HepG2 (cell line): ENCODE measurements around the gene DIO1. TPM values are rescaled to one million over a fixed set of nuclear protein-coding genes. Genes with fewer than 3 reads are reported as not detected.

Experiments used
- ATAC-seq: fragments of 200-7000 bp; cut with Tn5 transposase; 3 replicates; pipeline ENCODE4 v1.9.1; 2020; ENCODE audit warnings: mild to moderate bottlenecking, moderate library complexity
- BruUV-seq: library from RNA; stranded (reverse); fragments of 400-500 nt; replicated peaks from 2 replicates; lab custom pipeline; 2021; lab: Mats Ljungman, UMichigan
- CTCF ChIA-PET: fragments of 300-600 bp; formaldehyde crosslinking; extraction: SDS; loops from one replicate; lab custom pipeline; 2021; ENCODE audit warnings: low total read pairs, inconsistent platforms, low intra/inter-chr PET ratio; lab: Yijun Ruan, JAX
- POLR2A ChIA-PET: fragments of 350-600 bp; sonication (Branson Sonifier 250); formaldehyde crosslinking; loops from one replicate; lab custom pipeline; 2020; ENCODE audit warnings: antibody characterized with exemption, inconsistent platforms; lab: Yijun Ruan, JAX
- DNase-seq: peaks from one replicate; pipeline ENCODE4 v3.0.0-alpha.2; 2015; ENCODE audit warnings: low spot score
- FAIRE-seq: peaks from 3 replicates; lab custom pipeline; 2011; peaks lifted over from hg19 to GRCh38; lab: Jason Lieb, UNC
- H2AFZ ChIP-seq: one replicate; pipeline ENCODE4 v1.6.1; 2011; ENCODE audit warnings: low read length, inconsistent platforms
- H3K27ac ChIP-seq: fragments of 300-600 bp; 3 replicates; pipeline ENCODE4 v1.8.0; 2011; ENCODE audit warnings: mixed run types, mild to moderate bottlenecking, mixed read lengths, low read length, inconsistent platforms; ENCODE audit not compliant: insufficient read depth; ENCODE audit errors: extremely low read length
- H3K27me3 ChIP-seq, 2 experiments: fragments of 200-600 bp in 1 of 2; 2 replicates in 1 of 2; 3 replicates in 1 of 2; pipeline versions ENCODE4 v1.6.0 to v1.8.0; 2011; ENCODE audit warnings: low read length in 2 of 2, mild to moderate bottlenecking in 2 of 2, moderate library complexity in 2 of 2, inconsistent platforms in 1 of 2; ENCODE audit not compliant: insufficient read depth in 2 of 2, control insufficient read depth in 1 of 2
- H3K36me3 ChIP-seq, 2 experiments: fragments of 200-600 bp in 1 of 2; replicated peaks in 1 of 2; 2 replicates in 1 of 2; 3 replicates in 1 of 2; pipeline versions ENCODE4 v1.5.1 to v1.8.0; 2011; ENCODE audit warnings: low read length in 2 of 2, inconsistent platforms in 1 of 2; ENCODE audit not compliant: insufficient read depth in 2 of 2, control insufficient read depth in 1 of 2
- H3K4me1 ChIP-seq: 2 replicates; pipeline ENCODE4 v1.5.1; 2012; ENCODE audit warnings: low read length, inconsistent platforms; ENCODE audit not compliant: insufficient read depth
- H3K4me2 ChIP-seq: 2 replicates; pipeline ENCODE4 v1.6.0; 2011; ENCODE audit warnings: low read depth, low read length, inconsistent platforms
- H3K4me3 ChIP-seq, 3 experiments: fragments of 200-600 bp in 1 of 3; sonication (generic), shearing (Covaris generic) in 1 of 3; replicated peaks in 1 of 3; 2 replicates each; pipeline ENCODE4 v1.5.1; 2011 to 2016; ENCODE audit warnings: low read length in 3 of 3, inconsistent platforms in 2 of 3, low read depth in 2 of 3, mild to moderate bottlenecking in 2 of 3, control low read depth in 1 of 3, mixed read lengths in 1 of 3; ENCODE audit not compliant: insufficient read depth in 1 of 3
- H3K79me2 ChIP-seq: one replicate; pipeline ENCODE4 v1.6.1; 2011; ENCODE audit warnings: low read length, inconsistent platforms; ENCODE audit not compliant: insufficient read depth
- H3K9ac ChIP-seq: 2 replicates; pipeline ENCODE4 v1.6.0; 2011; ENCODE audit warnings: mild to moderate bottlenecking, low read depth, low read length, inconsistent platforms; ENCODE audit not compliant: insufficient read depth
- H3K9me3 ChIP-seq: 2 replicates; pipeline ENCODE4 v1.5.1; 2012; ENCODE audit warnings: mild to moderate bottlenecking, low read length
- H4K20me1 ChIP-seq: 2 replicates; pipeline ENCODE4 v1.6.0; 2011; ENCODE audit warnings: inconsistent platforms, mild to moderate bottlenecking, low read length, moderate library complexity; ENCODE audit not compliant: insufficient read depth
- HNF4A ChIP-seq: sonication (generic); formaldehyde crosslinking; IDR thresholded peaks from 2 replicates; pipeline ENCODE4 v1.4.0; 2020; ENCODE audit warnings: missing genetic modification reagents
- HNRNPL ChIP-seq: fragments of 200-400 bp; formaldehyde crosslinking; IDR thresholded peaks from 2 replicates; pipeline ENCODE4 v1.6.1; 2017; ENCODE audit warnings: mild to moderate bottlenecking, low read depth, low read length
- MAFF ChIP-seq: IDR thresholded peaks from 2 replicates; pipeline ENCODE4 v1.6.1; 2011; ENCODE audit warnings: low read depth, low read length, improper control_type of control experiment
- MATR3 ChIP-seq: sonication (generic); formaldehyde crosslinking; IDR thresholded peaks from 2 replicates; pipeline ENCODE4 v1.4.0; 2020; ENCODE audit warnings: missing genetic modification reagents
- NAIF1 ChIP-seq: sonication (generic); formaldehyde crosslinking; IDR thresholded peaks from 2 replicates; pipeline ENCODE4 v1.5.0; 2020; ENCODE audit warnings: mild to moderate bottlenecking, missing genetic modification reagents, borderline replicate concordance
- ZBTB7A ChIP-seq: sonication (generic); formaldehyde crosslinking; IDR thresholded peaks from 2 replicates; pipeline ENCODE4 v1.8.0; 2022; ENCODE audit warnings: mild to moderate bottlenecking, missing genetic modification reagents
- ZFP82 ChIP-seq: sonication (generic); formaldehyde crosslinking; IDR thresholded peaks from 2 replicates; pipeline ENCODE4 v1.5.1; 2020; ENCODE audit warnings: mild to moderate bottlenecking, missing genetic modification reagents, borderline replicate concordance
- ZNF124 ChIP-seq: sonication (generic); formaldehyde crosslinking; IDR thresholded peaks from 2 replicates; pipeline ENCODE4 v1.4.0; 2020; ENCODE audit warnings: missing genetic modification reagents
- ZNF567 ChIP-seq: sonication (generic); formaldehyde crosslinking; IDR thresholded peaks from 2 replicates; pipeline ENCODE4 v1.8.1; 2023; ENCODE audit warnings: mild to moderate bottlenecking, missing genetic modification reagents, borderline replicate concordance
- ZNF629 ChIP-seq: sonication (generic); formaldehyde crosslinking; conservative IDR thresholded peaks from 2 replicates; pipeline ENCODE4 v1.5.0; 2020; ENCODE audit warnings: missing genetic modification reagents
- WGBS: methylation state at CpG from one replicate; pipeline ENCODE4 v1.1.6; 2017; ENCODE audit warnings: low lambda C conversion rate; 5-methylcytosine and 5-hydroxymethylcytosine counted together
- in situ Hi-C: cut with HindIII; loops from 2 replicates; pipeline ENCODE4 v1.10.0; 2017; ENCODE audit warnings: low pct_unique_long_range_greater_than_20kb; ENCODE audit not compliant: extremely low pct_ligation_motif_present
- intact Hi-C: fragments of 100-400 bp; cut with micrococcal nuclease; formaldehyde crosslinking; loops from one replicate; pipeline ENCODE4 v1.10.0; 2022; ENCODE audit not compliant: unreplicated experiment
- polyA plus RNA-seq, 8 experiments: library from polyadenylated mRNA; depleted of rRNA in 3 of 8; stranded (reverse) in 7 of 8; unstranded in 1 of 8; fragments of >200 nt; fragmentation: Illumina TruSeq in 4 of 8; extraction: Trizol in 4 of 8; gene quantifications; 2 replicates each; pipeline versions ENCODE4 v1.2.1 to v1.2.3, GENCODE V29; 2011 to 2016; ENCODE audit warnings: low read depth in 4 of 8, missing spikeins in 1 of 8, mixed read lengths in 1 of 8; ENCODE audit not compliant: insufficient read depth in 1 of 8
- total RNA-seq, 5 experiments: library from RNA; depleted of rRNA; stranded (reverse); fragments of >200 nt; fragmentation: Illumina TruSeq; extraction: Trizol; gene quantifications; 2 replicates each; pipeline ENCODE4 v1.2.3, GENCODE V29; 2016; ENCODE audit warnings: low read depth in 1 of 5
- TF ChIP-seq, protein P1 (sequence below): IDR thresholded peaks from 2 replicates; pipeline ENCODE4 v1.6.1; 2018; ENCODE audit warnings: missing genetic modification reagents
- TF ChIP-seq, protein P2 (sequence below): sonication (generic); formaldehyde crosslinking; IDR thresholded peaks from 2 replicates; pipeline ENCODE4 v1.5.1; 2020; ENCODE audit warnings: mild to moderate bottlenecking, missing genetic modification reagents, borderline replicate concordance
- TF ChIP-seq, protein P3 (sequence below): sonication (generic); formaldehyde crosslinking; IDR thresholded peaks from 2 replicates; pipeline ENCODE4 v1.4.0; 2020; ENCODE audit warnings: missing genetic modification reagents

Gene DIO1
- total and polyA plus RNA-seq, 2 of the 13 experiments (the other 11 are each of a cell fraction or from before 2014, with no cell fraction given), result 13.5 to 45.6 TPM

DNA sequence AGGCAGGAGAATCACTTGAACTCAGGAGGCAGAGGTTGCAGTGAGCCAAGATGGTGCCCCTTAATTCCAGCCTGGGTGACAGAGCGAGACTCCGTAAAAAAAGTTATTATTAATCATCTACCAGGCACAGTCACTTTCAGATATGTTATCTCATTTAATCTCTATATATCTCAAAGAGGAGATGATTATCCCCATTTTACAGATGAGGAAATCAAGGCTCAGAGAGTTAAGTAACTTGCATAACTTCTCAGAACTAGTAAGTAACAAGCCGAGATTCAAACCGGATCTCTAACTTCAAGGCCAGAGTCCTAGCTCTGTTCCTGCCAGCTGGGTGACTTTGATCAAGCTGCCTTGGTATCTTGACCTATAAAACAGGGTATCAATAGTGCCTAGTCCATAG, 17.5 kb downstream of the DIO1 start:
- Histone ChIP-seq H3K9ac (no peak overlapping the region), H3K27ac (no peak overlapping the region), H3K36me3 (no peaks in the 10 kb centered on the region; a peak in 1 of 5 replicates), H3K4me3 (no peak overlapping the region), H3K9me3 (no peaks in the 10 kb centered on the region), H3K27me3 (no peaks in the 10 kb centered on the region), H3K4me1 (peaks cover 57% of the 10 kb centered on the region), H3K4me2 (no peak overlapping the region), H2AFZ (no peak overlapping the region), H4K20me1 (no peaks in the 10 kb centered on the region), H3K79me2 (no peaks in the 10 kb centered on the region)
- DNase-seq (no peak), FAIRE-seq (no peak), ATAC-seq (no peak)
- in situ Hi-C loops (no loop called here), intact Hi-C loops (no loop called here)
- no TSS peak for BruUV-seq
- CTCF ChIA-PET, result no interaction called here
- TF ChIP-seq HNF4A (CRISPR knock-in tag), result no peak
- peak; percentile 58 for TF ChIP-seq ZNF629 (CRISPR knock-in tag)
- POLR2A ChIA-PET, result no interaction called here
- WGBS, result 100% methylated on average over 4 of the region's 4 CpGs

DNA sequence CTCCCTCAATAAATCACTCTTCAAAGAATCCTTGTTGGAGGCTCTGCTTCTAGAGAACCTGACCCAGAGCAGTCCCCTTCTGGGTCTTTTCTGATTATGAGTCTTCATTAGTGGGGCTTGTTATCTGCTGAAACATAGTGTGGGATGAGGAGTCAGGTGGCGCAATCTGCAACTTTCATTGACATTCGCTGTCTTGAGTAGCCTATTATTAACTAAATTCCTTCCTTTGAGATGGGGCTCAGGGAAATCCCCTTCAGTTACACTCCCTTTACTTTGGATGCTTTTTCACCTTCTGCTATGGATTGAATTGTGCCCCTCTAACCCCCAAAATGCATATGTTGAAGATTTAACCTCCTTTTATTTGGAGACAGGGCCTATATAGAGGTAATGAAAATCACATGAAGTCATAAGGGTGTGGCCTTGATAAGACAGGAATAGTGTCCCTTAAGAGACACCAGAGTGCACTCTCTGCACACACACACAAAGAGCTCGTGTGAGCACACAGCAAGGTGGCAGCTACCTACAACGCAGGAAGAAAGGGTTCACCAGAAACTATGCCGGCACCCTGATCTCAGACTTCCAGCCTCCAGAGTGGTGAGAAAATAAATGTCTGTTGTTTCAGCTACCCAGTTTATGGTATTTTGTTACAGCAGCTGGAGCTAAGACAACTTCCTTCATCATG, 19.5 kb downstream of the DIO1 start:
- no peak for FAIRE-seq
- CTCF ChIA-PET, result no interaction called here
- Histone ChIP-seq H3K4me1 (peaks cover 42% of the 10 kb centered on the region), H3K36me3 (no peaks in the 10 kb centered on the region; a peak in 1 of 5 replicates), H3K9me3 (no peaks in the 10 kb centered on the region), H3K27me3 (no peaks in the 10 kb centered on the region), H4K20me1 (no peaks in the 10 kb centered on the region), H3K4me3 (no peak overlapping the region), H2AFZ (no peak overlapping the region), H3K79me2 (no peaks in the 10 kb centered on the region), H3K9ac (no peak overlapping the region), H3K4me2 (no peak overlapping the region), H3K27ac (no peak overlapping the region)
- BruUV-seq, result no TSS peak
- ATAC-seq, result no peak
- in situ Hi-C loops (no loop called here), intact Hi-C loops (no loop called here)
- POLR2A ChIA-PET, result interaction anchor here (2.4 kb wide), 1 partner anchor 32 kb away, joined by 9 read pairs; the partner anchor contains the start of gene IFT25
- 98% methylated on average over 4 of the region's 5 CpGs for WGBS
- no peak for DNase-seq
- no peak for TF ChIP-seq HNRNPL
- no peak for TF ChIP-seq ZNF124 (CRISPR knock-in tag)
- TF ChIP-seq ZBTB7A (CRISPR knock-in tag), result no peak
- TF ChIP-seq NAIF1, result no peak
- TF ChIP-seq MAFF, result no peak
- no peak for TF ChIP-seq MATR3
- TF ChIP-seq ZNF567, result no peak
- TF ChIP-seq ZFP82 (CRISPR knock-in tag), result no peak
- TF ChIP-seq, protein P1, sequence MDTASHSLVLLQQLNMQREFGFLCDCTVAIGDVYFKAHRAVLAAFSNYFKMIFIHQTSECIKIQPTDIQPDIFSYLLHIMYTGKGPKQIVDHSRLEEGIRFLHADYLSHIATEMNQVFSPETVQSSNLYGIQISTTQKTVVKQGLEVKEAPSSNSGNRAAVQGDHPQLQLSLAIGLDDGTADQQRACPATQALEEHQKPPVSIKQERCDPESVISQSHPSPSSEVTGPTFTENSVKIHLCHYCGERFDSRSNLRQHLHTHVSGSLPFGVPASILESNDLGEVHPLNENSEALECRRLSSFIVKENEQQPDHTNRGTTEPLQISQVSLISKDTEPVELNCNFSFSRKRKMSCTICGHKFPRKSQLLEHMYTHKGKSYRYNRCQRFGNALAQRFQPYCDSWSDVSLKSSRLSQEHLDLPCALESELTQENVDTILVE, result no peak
- TF ChIP-seq, protein P2, sequence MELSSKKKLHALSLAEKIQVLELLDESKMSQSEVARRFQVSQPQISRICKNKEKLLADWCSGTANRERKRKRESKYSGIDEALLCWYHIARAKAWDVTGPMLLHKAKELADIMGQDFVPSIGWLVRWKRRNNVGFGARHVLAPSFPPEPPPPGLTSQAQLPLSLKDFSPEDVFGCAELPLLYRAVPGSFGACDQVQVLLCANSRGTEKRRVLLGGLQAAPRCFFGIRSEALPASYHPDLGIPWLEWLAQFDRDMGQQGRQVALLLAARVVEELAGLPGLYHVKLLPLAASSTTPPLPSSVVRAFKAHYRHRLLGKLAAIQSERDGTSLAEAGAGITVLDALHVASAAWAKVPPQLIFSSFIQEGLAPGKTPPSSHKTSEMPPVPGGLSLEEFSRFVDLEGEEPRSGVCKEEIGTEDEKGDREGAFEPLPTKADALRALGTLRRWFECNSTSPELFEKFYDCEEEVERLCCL, result no peak
- TF ChIP-seq, protein P3, sequence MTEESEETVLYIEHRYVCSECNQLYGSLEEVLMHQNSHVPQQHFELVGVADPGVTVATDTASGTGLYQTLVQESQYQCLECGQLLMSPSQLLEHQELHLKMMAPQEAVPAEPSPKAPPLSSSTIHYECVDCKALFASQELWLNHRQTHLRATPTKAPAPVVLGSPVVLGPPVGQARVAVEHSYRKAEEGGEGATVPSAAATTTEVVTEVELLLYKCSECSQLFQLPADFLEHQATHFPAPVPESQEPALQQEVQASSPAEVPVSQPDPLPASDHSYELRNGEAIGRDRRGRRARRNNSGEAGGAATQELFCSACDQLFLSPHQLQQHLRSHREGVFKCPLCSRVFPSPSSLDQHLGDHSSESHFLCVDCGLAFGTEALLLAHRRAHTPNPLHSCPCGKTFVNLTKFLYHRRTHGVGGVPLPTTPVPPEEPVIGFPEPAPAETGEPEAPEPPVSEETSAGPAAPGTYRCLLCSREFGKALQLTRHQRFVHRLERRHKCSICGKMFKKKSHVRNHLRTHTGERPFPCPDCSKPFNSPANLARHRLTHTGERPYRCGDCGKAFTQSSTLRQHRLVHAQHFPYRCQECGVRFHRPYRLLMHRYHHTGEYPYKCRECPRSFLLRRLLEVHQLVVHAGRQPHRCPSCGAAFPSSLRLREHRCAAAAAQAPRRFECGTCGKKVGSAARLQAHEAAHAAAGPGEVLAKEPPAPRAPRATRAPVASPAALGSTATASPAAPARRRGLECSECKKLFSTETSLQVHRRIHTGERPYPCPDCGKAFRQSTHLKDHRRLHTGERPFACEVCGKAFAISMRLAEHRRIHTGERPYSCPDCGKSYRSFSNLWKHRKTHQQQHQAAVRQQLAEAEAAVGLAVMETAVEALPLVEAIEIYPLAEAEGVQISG (CRISPR knock-in tag), result no peak
